ENCODE measurements around the gene SMAD3.

SMAD3 gene

DNA sequence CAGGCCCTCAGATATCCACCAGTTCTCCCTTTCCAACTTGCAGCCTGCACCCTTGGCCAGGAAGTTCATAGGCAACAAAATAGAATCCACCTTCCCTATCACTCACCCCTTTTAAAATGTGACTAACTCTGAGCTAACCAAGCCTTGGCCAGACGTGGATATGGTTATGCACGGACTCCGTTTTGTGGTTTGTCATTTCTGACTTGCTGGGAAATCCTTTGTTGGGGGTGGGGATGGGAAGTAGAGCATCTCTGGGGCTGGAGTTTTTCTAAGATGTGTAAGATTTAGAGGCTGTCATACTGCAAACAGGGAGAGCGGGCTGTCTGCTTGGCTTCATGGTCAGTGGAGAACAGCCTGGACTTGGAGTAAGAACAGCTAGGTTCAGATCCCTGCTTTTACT is 62.6 kb downstream of the SMAD3 start:
- no peak for DNase-seq (ENCODE audit: low read depth)

DNA sequence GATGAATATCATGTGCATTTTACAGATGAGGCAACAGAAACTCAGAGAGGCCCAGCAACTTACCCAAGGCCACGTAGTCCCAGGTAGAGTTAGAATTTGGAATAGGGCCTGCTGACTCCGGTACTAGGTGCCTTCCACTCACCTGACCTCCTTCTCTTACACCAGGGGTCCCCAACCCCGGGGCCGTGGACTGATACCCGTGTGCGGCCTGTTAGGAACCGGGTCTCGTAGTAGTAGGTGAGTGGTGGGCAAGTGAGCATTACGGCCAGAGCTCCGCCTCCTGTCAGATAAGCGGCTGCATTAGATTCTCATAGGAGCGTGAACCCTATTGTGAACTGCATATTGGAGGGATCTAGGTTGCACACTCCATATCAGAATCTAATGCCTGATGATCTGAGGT is 64.8 kb downstream of the SMAD3 start:
- DNase-seq (ENCODE audit: low read depth): no peak

DNA sequence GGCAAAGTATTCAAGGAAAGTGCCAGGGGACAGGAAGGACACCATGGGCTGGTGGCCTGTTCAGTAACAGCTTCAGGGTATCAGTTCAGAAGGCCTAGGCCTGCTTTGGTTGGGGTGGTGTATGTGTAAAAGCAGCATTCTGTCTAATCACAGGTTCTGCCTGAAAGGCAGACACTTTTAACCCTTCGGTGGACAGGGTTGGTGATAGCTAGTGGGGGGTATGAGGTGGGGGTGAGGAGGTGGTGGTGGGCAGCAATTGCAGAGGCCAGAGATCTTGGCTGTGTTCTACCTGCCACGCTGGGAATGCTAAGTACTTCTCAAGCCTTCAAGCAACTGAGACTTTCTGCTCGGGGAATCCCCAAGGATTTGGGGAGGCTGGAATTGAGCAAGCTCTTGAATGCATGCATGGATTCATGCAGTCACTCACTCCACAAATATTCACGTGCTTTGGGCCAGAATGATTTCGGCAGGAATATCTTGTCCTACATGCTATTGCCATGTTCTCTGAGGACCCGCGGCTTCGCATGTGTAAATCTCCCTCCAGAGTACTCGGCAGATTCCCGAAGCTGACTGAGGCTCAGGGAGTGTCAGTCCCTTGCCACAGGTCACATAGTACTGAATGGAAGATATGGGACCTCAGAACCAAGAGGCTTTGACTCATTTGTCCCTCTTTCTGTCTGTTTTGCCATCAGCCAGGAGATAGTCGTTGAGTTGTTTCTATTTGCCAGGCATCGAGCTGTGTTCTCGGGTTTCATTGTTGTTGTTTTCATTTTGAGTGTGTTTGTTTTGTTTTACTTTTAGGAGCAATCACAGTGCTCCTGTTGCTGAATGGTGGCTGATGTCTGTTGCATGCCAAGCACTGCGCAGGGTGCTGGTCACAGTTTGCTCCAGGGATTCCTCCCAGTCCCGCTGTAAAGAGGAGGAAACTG is 65.5 kb downstream of the SMAD3 start:
- no peak for DNase-seq (ENCODE audit: low read depth)

DNA sequence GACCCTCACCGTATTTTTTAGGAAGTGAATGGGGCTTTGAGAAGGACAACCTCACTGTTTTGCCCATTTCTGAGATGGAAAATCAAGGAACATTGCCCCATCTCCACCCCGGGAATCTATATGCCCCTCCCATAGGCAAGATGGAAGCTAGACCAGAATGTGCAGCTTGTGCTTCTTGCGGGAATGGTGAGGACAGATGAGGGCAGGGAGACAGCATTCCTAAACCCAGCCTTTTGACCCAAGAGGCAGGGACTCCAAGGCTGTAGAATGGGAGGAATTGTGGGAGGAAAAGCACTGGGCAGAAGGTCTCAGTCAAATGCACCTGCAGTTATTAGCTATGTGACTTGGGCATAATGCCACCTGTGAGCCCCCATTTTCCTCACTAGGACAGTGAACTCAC is 66.9 kb downstream of the SMAD3 start:
- DNase-seq (ENCODE audit: low read depth): no peak

- DNase-seq (ENCODE audit: low read depth): no peak
These were observed 67.6 kb downstream of the SMAD3 start for GRCh38 chr15:67133026-67133425.

- no peak for DNase-seq (ENCODE audit: low read depth)
These were observed 68.3 kb downstream of the SMAD3 start for GRCh38 chr15:67133738-67134066.

DNA sequence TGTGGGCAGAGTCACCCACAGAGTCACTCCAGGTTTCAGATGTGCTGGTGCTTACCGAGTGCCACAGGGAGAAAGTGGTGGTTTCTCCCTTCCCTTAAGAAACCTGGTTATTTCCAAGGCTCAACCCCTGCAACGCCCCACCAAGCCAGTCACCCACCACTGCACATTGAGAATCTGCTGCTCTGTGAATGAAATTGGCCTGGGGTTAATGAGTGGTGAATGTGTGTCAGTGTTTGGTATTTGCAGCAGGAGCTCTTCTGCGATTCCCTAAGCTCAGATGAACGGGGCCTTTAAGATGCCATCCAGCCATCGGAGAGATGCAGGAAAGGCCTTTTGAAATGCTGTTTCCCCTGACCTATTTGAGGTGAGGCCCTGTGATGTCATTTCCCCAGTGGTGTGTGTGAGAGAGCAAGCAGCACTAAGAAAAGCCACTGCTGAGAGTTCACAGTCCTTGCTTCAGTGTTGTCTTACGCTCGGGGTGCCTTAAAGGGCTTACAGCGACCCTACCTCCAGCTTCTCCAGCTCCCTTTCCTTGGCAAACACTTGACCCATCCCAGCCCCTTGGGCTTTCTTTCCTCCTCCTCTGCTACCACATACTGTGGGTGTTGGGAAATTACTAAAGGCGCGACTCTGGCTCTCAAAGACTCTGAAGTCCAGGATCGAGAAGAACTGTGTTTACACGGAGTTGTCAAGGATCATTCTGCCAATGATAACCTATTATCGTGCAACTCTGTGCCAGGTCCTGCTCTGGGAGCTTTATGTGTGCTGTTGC is 68.9 kb downstream of the SMAD3 start:
- DNase-seq (ENCODE audit: low read depth): no peak

- no peak for DNase-seq (ENCODE audit: low read depth)
These were observed 69.6 kb downstream of the SMAD3 start for GRCh38 chr15:67134871-67135492.

- DNase-seq (ENCODE audit: low read depth): no peak
These were observed 70.1 kb downstream of the SMAD3 start for GRCh38 chr15:67135494-67135893.

DNA sequence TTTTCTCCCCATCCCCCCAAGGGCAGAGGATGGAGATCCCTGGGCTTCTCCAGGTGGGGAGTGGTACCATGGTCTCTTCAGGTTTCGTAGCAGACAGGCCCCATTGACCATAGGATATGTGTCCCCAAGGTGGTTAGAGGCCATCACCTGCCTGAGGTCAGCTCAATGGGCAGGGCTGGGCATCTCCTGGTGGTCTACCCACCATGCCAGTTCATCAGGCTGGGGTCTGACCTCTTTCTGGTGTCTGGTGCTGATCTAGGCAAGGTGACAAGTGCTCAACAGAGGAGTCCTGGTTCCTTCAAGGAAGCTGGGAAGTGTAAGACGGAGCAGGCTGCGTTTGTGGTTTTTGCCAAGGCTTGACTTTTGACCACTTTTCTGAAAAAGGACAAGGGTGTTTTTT is 71.4 kb downstream of the SMAD3 start:
- no peak for DNase-seq (ENCODE audit: low read depth)

DNA sequence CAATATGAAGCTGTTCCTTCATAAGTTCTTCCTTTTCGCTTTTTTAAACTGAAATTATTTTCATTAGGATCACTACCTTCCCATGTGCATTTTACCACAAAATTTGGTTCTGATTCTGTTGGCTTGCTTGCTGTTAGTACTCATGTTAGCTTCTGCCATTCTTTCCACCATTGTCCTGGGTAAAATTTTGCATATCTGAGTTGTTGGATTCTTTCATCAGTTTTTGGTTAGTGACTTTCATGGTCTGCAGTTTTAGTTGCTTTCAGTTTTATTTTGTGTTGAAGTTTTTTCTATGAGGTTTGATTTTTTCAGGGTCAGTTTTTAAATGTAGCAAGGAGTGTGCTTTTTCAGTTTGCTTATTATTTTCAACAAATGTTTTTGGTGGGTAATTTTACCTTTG is 71.9 kb downstream of the SMAD3 start:
- DNase-seq (ENCODE audit: low read depth): no peak

DNA sequence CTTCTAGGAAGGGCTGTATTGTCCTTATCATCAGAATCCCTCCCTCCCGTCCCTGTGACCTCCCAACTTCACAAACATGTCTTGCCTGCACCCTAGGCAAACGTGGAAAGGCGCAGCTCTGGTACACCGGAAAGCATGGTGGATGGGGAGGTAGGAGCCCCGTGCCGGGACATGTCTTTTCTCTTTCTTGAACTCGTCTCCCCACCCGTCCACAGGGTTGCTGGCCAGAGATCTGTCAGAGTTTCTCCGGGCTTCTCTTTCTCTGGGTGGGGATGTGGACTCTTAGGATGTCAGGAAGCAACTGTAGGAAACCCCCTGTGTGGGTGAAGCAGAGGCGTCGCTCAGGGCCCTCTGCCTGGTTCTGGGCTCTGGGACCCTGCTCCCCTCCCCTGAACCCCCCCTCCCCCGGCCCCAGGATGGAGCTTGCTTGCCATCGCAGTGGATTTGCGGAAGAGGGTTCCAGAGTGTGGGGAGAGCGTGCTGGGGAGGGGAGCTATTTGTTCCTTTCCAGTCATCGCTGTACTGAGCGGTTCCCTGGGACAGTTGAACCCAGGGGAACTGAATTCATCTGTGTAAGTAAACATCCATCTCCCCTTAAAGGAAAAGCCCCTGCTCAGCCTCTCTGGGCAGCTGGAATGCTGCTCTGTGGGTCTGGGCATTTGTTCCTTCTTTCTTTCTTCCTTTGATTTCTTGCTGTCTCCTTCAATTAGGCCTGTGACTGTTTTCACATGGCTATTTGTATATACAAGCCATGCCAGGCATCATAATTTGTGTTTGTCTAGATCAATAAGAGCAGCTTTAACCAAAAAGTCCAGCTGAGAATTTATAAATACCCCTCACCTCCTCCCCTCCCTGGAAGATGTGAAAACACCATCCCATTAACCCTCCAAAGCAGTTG is 72.8 kb downstream of the SMAD3 start:
- no peak for DNase-seq (ENCODE audit: low read depth)

GRCh38 chr15:67138891-67139855 is 73.8 kb downstream of the SMAD3 start:
- DNase-seq (ENCODE audit: low read depth): no peak

DNA sequence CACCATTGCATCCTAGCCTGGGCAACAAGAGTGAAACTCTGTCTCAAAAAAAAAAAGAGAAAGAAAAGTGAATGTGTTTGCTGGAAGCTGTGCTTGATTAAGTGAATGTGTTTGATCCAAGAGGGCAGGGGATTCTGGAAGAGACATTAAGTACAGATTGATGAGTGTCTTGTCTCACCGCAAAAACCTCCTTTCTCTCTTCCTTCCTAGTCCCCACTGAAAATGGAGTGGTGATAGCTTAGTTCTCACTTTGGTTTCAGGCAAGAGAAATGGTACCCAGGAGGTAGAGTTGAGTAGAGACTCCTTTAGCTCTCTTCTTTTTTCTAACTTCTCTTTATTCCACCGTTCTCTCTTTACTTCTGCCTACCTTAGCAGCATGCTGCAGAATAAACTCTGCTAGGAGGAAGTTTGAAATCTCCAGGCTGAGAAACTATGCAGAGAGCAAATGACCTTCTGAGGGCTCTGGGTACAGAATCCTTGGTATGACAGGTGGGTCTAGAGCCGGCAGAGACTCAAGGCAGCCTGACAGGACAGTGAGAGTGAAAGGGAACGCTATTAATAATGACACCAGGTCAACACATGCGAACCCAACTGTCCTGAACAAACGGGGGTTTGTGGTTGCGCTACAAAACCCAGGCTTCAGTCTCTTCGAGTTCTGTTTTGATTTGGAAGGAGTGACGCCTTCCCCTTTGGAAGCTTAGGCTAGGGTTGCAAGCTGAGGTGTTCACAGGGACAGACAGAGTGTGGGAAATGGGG is 74.9 kb downstream of the SMAD3 start:
- DNase-seq (ENCODE audit: low read depth): no peak

DNA sequence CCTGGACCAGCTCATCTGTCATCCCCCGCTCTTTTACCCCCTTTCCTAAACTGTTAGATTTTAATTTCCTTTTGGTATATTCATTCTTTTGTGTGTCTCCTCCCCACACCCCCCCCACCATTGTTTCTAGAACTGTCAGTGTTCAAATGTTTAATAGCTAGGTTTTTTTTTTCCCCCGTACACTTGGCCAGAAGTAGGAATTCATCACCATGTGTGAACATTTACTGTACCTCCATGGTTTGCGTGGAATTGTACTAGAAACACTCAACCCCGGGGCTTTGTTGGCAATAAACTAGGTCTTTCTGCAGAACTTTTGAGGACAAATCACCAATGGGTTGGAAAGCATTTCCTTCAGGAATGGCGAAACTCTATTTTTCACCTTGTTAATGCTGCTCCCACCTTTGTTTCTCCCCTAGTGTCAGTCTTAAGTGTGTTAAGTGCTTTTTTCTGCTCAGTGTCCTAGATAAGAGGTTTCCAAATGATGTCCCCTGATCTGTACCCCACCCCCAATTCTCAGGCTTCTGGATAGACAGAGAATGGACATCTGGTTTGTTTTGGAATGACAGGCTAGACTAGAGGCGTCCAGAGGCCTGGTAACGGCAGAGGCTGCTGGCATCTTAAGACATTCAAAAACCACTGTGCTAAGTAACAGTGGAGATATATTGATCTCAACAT is 76.8 kb downstream of the SMAD3 start:
- no peak for DNase-seq (ENCODE audit: low read depth)

- DNase-seq (ENCODE audit: low read depth): no peak
These were observed 77.3 kb downstream of the SMAD3 start for GRCh38 chr15:67142767-67143100.

DNA sequence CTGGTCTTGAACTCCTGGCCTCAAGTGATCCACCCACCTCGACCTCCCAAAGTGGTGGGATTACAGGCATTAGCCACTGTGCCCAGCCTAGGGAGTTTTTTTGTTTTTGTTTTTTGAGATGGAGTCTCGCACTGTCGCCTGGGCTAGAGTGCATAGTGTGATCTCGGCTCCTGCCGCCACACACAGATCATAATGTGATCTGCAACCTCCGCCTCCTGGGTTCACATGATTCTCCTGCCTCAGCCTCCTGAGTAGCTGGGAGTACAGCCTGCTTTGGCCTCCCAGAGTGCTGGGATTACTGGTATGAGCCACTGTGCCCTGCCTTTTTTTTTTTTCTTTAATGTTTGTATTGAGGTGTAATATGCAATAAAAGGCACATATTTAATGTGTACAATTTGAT is 78.2 kb downstream of the SMAD3 start:
- DNase-seq (ENCODE audit: low read depth): no peak

- no peak for DNase-seq (ENCODE audit: low read depth)
These were observed 79.4 kb downstream of the SMAD3 start for GRCh38 chr15:67144609-67145311.

GRCh38 chr15:67145312-67145610 is 79.9 kb downstream of the SMAD3 start:
- DNase-seq (ENCODE audit: low read depth): no peak
